ENCODE data around the gene CEP192.
"Not testable (repeated sequence)": the region's sequence is repeated elsewhere in the genome, so short reads cannot be mapped to it uniquely, and the experiment has no call there.

DNA sequence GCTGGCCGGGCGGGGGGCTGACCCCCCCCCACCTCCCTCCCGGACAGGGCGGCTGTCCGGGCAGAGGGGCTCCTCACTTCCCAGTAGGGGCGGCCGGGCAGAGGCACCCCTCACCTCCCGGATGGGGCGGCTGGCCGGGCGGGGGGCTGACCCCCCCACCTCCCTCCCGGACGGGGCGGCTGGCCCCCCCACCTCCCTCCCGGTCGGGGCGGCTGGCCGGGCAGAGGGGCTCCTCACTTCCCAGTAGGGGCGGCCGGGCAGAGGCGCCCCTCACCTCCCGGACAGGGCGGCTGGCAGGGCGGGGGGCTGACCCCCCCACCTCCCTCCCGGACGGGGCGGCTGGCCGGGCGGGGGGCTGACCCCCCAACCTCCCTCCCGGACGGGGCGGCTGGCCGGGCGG lies 11.1 kb upstream of the CEP192 start:
- TF ChIP-seq, protein P1, sequence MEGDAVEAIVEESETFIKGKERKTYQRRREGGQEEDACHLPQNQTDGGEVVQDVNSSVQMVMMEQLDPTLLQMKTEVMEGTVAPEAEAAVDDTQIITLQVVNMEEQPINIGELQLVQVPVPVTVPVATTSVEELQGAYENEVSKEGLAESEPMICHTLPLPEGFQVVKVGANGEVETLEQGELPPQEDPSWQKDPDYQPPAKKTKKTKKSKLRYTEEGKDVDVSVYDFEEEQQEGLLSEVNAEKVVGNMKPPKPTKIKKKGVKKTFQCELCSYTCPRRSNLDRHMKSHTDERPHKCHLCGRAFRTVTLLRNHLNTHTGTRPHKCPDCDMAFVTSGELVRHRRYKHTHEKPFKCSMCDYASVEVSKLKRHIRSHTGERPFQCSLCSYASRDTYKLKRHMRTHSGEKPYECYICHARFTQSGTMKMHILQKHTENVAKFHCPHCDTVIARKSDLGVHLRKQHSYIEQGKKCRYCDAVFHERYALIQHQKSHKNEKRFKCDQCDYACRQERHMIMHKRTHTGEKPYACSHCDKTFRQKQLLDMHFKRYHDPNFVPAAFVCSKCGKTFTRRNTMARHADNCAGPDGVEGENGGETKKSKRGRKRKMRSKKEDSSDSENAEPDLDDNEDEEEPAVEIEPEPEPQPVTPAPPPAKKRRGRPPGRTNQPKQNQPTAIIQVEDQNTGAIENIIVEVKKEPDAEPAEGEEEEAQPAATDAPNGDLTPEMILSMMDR (optimal IDR thresholded peaks at IDR 0.05 in 1 of 3, IDR thresholded peaks at IDR 0.05 in 1 of 3, conservative IDR thresholded peaks at IDR 0.05 in 1 of 3; ENCODE audit: extremely low read depth in 1 of 3, insufficient read depth in 2 of 3, low read length in 3 of 3), result not testable (repeated sequence)
- TF ChIP-seq EZH2 (IDR thresholded peaks at IDR 0.05; ENCODE audit: low read length), result not testable (repeated sequence)

Measured in keratinocyte (primary cell).